Stomach (tissue), 4 donors: Measurements from ENCODE around the gene VCL.

ENCODE experiments used
- CTCF ChIP-seq, 7 experiments: fragments of 450-650 bp in 4 of 7; fragments of 200-600 bp in 3 of 7; sonication (generic) in 3 of 7; IDR thresholded peaks; one replicate each; pipeline ENCODE4 v1.5.1; 2016 to 2019; ENCODE audit warnings: antibody characterized with exemption in 7 of 7, control low read depth in 2 of 7, mild to moderate bottlenecking in 1 of 7
- POLR2A ChIP-seq, 4 donors: fragments of 450-650 bp; IDR thresholded peaks; one replicate each; pipeline ENCODE4 v1.6.1; 2016; ENCODE audit warnings: antibody characterized with exemption in 4 of 4, control low read depth in 2 of 4, mild to moderate bottlenecking in 1 of 4, moderate library complexity in 1 of 4

GRCh38 chr10:74113546-74113945 lies 115.6 kb downstream of the VCL start:
- TF ChIP-seq POLR2A (IDR thresholded peaks at IDR 0.05) (no peak), CTCF (IDR thresholded peaks at IDR 0.05) (no peak)
